HL-60 (cell line): ENCODE results near the gene CITED1.
A peak's percentile ranks its signal among the peaks of the same experiment; 100 is the strongest.

Experiments used
- DNase-seq, 2 experiments: peaks; one replicate each; pipeline ENCODE4 v3.0.0-alpha.2; 2010 to 2020; ENCODE audit warnings: low read depth in 1 of 2, low spot score in 1 of 2
- H3K27ac ChIP-seq: fragments of 250-450 bp; sonication (Bioruptor Pico); replicated peaks from 2 replicates; pipeline ENCODE4 v1.5.1; 2020; ENCODE audit warnings: mild to moderate bottlenecking, moderate library complexity
- H3K27me3 ChIP-seq: fragments of 250-450 bp; sonication (Bioruptor Pico); 2 replicates; pipeline ENCODE4 v1.5.1; 2021; ENCODE audit warnings: mild to moderate bottlenecking, moderate library complexity; ENCODE audit not compliant: insufficient read depth, poor library complexity, severe bottlenecking
- H3K4me3 ChIP-seq: replicated peaks from 2 replicates; pipeline ENCODE4 v1.5.1; 2011; ENCODE audit warnings: mild to moderate bottlenecking, control low read depth, low read length; ENCODE audit not compliant: insufficient read depth
- GABPA ChIP-seq: IDR thresholded peaks from 2 replicates; pipeline ENCODE4 v1.6.1; 2012; ENCODE audit warnings: low read depth
- POLR2AphosphoS5 ChIP-seq: IDR thresholded peaks from 2 replicates; pipeline ENCODE4 v1.6.1; 2012; ENCODE audit warnings: low read depth
- SPI1 ChIP-seq: IDR thresholded peaks from 2 replicates; pipeline ENCODE4 v1.6.1; 2012; ENCODE audit warnings: low read depth, mild to moderate bottlenecking, borderline replicate concordance
- TF ChIP-seq, protein P1 (sequence below): IDR thresholded peaks from 2 replicates; pipeline ENCODE4 v1.6.1; 2012; ENCODE audit warnings: low read depth; ENCODE audit not compliant: insufficient replicate concordance
- TF ChIP-seq, protein P2 (sequence below): IDR thresholded peaks from one replicate; pipeline ENCODE4 v1.5.1; 2011; ENCODE audit warnings: low read length, control low read depth, inconsistent platforms; ENCODE audit not compliant: insufficient read depth

CITED1 gene

DNA sequence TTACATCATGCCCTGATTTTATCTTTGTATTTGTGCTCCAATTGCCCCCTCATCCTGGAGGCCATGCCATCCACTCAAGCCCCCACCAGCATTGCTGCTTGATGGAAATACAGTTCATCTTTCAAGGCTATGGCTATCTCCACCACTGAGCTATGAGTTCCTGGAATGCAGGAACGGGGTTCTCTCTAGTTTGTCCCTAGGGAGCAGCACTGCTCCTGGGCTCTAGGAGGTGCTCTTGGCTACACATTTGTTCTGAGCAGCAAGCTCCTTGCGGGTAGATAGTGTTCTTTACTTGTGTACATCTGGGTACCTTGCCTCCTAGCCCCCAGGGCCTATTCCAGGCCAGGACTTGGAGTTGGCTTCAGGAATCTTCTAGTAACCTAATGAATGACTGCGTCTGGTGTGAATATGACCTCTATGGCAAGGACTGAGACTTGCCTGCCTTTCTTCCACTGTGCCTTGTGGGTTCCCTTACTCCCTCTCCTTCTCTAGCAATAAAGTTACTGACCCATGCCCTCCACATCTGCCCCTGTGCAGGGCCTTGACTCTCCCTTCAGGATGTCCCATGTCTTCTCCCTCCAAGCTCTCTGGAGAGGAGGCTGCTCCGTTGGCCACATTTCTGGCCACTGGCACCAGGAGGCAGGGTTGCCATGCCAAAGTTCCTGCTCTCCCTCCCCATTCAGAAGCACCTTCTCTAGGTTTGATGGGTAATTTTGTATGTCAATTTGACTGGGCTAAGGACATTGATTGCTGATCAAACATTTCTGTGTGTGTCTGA lies 7.6 kb downstream of the CITED1 start:
- TF ChIP-seq, protein P1, sequence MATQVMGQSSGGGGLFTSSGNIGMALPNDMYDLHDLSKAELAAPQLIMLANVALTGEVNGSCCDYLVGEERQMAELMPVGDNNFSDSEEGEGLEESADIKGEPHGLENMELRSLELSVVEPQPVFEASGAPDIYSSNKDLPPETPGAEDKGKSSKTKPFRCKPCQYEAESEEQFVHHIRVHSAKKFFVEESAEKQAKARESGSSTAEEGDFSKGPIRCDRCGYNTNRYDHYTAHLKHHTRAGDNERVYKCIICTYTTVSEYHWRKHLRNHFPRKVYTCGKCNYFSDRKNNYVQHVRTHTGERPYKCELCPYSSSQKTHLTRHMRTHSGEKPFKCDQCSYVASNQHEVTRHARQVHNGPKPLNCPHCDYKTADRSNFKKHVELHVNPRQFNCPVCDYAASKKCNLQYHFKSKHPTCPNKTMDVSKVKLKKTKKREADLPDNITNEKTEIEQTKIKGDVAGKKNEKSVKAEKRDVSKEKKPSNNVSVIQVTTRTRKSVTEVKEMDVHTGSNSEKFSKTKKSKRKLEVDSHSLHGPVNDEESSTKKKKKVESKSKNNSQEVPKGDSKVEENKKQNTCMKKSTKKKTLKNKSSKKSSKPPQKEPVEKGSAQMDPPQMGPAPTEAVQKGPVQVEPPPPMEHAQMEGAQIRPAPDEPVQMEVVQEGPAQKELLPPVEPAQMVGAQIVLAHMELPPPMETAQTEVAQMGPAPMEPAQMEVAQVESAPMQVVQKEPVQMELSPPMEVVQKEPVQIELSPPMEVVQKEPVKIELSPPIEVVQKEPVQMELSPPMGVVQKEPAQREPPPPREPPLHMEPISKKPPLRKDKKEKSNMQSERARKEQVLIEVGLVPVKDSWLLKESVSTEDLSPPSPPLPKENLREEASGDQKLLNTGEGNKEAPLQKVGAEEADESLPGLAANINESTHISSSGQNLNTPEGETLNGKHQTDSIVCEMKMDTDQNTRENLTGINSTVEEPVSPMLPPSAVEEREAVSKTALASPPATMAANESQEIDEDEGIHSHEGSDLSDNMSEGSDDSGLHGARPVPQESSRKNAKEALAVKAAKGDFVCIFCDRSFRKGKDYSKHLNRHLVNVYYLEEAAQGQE: no peak
- TF ChIP-seq GABPA (no peak), POLR2AphosphoS5 (no peak)
- TF ChIP-seq, protein P2, sequence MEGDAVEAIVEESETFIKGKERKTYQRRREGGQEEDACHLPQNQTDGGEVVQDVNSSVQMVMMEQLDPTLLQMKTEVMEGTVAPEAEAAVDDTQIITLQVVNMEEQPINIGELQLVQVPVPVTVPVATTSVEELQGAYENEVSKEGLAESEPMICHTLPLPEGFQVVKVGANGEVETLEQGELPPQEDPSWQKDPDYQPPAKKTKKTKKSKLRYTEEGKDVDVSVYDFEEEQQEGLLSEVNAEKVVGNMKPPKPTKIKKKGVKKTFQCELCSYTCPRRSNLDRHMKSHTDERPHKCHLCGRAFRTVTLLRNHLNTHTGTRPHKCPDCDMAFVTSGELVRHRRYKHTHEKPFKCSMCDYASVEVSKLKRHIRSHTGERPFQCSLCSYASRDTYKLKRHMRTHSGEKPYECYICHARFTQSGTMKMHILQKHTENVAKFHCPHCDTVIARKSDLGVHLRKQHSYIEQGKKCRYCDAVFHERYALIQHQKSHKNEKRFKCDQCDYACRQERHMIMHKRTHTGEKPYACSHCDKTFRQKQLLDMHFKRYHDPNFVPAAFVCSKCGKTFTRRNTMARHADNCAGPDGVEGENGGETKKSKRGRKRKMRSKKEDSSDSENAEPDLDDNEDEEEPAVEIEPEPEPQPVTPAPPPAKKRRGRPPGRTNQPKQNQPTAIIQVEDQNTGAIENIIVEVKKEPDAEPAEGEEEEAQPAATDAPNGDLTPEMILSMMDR: peak; percentile 28
- Histone ChIP-seq H3K27ac (no peak overlapping the region), H3K4me3 (no peak overlapping the region), H3K27me3 (peaks cover 11% of the 10 kb centered on the region)
- DNase-seq: peak in 1 of 2 experiments; percentile 36

DNA sequence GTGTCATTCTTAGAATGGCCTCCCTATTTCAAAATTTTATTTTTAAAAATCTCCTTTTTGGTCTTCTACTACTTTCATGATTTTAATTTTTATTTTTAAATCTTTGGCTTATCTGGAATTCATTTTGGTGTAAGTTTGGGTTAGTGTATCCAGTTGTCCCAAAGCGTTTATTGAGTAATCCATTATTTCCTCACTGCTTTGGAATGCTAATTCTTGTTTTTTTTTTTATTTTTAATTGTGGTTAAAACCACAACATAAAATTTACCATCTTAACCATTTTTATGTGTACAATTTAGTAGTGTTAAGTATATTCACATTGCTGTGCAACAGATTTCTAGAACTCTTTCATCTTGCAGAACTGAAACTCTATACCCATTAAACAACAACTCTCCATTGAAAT lies 8.7 kb downstream of the CITED1 start:
- TF ChIP-seq GABPA (no peak), SPI1 (no peak), POLR2AphosphoS5 (no peak)
- TF ChIP-seq, protein P2: no peak
- TF ChIP-seq, protein P1: no peak
- peaks cover 8% of the 10 kb centered on the region for H3K27me3 ChIP-seq
- no peak for DNase-seq

DNA sequence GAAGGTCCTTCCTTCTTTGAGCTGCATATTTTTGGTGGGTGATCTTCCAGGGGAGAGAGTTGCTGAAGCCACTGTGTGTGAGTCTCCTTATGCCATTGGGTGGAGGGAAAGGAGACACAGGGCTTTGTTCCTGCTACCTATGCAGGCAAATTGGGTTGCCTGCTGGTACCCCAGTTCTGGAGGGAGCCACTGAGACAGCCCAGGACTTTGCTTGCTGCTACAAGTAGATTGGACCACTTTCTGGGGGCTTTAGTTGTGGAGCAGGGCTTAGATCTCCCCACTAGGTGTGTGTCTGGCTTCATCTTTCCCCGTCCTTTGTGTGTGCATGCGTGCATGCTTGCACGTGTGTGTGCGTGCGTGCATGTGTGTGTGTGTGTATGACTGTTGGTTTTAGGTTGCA lies 10.0 kb downstream of the CITED1 start:
- H3K4me3 ChIP-seq: no peak overlapping the region
- no peak for DNase-seq
- TF ChIP-seq, protein P2: no peak
- TF ChIP-seq GABPA: no peak
- TF ChIP-seq, protein P1: no peak
- no peak for TF ChIP-seq POLR2AphosphoS5
- TF ChIP-seq SPI1: no peak
- no peak overlapping the region for H3K27ac ChIP-seq
- peaks cover 4% of the 10 kb centered on the region for H3K27me3 ChIP-seq

More for the DNA sequence above, 8.7 kb downstream of the CITED1 start:
- no peak overlapping the region for H3K4me3 ChIP-seq
- no peak overlapping the region for H3K27ac ChIP-seq
